ENCODE data around the gene CHMP6.

The CHMP6 gene

DNA sequence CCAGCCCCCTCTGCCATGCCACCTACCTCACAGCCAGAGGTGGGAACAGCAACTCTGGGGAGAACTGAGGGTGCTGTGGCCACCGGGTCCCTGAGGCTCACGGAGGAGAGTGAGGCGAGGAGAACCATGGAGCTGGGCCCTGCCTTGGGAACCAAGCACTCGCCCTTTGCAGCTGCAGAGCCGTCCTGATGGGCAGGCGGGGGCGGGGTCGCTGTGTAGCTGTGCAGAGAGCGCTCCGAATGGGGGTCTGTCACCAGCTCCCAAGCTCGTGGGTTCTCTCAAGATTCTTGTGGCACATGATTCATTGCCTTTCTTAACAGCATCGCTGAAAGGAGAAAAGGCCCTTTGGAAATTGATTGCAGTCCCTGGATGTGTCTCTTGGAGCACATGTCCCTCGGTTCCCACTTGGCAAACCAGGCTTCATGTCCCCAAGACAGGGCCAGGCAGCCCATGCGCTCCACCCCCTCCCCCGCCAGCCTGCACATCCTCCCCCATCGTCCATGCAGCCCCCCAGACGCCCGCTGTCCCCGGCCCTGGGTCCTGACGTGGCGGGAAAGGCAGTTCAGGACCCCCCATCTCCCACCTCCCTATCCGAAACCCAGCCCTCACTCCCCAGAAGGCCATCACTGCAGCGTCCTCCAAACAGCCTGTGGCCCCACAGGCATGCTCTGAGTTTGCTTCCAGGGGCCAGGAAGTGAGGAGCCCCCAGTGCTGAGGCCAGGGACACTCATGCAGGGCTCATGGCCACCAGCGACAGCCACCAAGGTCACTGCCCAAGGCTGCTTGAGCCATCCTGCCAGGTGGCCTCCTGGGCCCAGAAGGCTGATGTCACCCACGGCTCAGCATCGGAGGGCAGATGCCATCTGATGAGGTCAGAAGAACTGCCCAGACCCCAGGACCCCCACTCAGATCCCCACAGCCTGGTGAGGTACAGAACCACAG lies 20.6 kb upstream of the CHMP6 start:
- in situ Hi-C loops (cut with MboI; ENCODE audit: low sequenced_read_pairs) = no loop called here

DNA sequence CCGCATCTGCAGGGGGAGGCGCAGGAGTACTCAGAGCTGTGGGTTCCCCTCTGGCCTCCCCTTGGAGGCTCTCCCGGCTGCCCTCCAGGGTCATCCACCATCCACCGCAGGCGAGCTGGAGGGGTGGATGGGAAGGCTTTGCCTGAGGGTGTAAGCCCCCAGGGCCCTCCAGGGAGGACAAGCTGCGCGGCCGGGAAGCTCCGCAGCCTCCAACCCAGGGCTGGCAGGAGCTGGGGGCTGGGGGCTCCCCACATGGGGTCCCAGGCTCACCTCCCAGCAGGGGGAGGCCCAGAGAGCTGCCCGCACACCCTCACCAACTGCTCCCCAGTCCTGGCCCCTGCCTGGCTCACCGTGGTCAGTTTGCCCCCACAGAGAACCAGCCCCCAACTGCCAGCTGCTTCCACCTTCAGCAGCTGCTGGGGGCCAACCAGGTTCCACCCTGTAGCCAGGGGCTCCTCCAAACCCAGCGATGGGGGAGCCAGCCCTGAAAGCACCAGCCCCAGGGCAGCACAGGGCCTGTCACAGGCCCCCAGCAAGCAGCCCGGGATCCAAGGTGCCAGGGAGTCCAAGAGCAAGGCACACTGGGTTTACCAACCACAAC lies 19.8 kb upstream of the CHMP6 start:
- in situ Hi-C loops (cut with MboI; ENCODE audit: low sequenced_read_pairs) = no loop called here

DNA sequence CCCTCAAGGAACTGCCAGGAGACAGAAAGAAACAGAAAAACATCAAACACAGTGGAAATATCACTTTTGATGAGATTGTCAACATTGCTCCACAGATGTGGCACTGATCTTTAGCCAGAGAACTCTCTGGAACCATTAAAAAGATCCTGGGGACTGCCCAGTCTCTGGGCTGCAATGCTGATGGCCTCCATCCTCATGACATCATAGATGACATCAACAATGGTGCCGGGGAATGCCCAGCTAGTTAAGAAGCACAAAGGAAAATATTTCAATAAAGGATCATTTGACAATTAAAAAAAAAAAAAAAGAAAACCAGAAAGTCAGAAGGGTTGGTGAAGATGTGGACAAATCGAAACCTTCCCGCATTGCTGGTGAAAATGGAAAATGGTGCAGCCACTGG lies 14.9 kb upstream of the CHMP6 start:
- in situ Hi-C loops (cut with MboI; ENCODE audit: low sequenced_read_pairs) = no loop called here

DNA sequence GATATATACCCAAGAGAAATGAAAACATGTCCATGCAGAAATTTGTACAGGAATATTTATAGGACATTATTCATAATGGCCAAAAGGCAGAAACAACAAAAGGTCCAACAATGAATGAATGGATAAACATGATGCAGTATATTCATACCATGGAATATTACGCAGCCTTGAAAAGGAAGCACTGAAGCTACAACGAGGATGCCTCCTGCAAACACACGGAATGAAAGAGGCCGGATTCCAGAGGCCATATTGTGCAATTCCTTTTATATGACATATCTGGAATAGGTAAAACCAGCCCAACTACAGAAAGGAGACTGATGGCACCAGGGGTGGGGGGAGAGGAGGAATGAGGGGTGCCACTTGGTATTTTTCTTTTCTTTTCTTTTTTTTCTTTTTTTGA lies 14.5 kb upstream of the CHMP6 start:
- in situ Hi-C loops (cut with MboI; ENCODE audit: low sequenced_read_pairs) = no loop called here

DNA sequence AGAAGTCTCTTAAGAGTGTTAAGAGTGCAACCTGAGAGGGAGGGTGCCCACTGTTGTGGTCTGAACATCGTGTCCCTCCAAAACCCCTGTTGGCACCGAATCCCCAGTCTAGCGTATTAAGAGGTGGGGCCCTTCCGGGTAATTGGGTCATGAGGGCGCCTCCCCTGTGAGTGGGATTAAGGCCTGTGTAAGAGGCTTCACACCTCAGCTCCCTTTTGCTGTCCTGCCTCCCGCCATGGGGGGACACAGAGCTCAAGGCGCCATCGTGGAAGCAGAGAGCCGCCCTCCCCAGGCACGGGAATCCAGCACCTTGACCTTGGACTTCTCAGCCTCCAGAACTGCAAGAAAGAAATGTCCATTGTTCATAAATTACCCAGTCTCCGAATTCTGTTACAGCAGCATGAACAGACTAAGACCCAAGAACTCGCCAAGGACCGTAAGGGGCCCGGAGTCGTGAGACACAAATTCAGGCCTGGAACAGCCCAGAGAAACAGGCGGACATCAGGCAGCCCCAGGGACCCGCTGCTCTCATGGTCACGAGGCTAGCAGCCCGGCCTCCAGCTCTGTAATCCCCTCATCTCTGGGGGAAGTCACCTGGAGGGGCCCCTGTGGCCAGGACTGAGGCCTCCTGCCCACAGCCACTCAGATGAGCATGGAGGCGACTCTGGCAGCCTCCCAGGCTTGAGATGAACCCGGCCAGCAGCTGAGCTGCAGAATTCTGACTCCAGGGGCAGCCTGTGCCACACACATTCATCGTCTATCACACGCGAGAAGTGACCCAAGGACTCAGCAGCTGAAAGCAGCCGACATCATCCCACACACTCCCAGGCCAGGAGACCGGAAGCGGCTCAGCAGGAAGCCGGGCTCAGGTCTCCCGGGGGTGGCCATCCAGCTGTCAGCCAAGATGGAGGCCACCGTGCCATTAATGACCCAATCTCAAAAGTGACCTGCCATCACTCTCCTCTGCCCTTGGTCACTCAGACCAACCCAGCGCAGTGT lies 12.8 kb upstream of the CHMP6 start:
- in situ Hi-C loops (cut with MboI; ENCODE audit: low sequenced_read_pairs) = no loop called here

DNA sequence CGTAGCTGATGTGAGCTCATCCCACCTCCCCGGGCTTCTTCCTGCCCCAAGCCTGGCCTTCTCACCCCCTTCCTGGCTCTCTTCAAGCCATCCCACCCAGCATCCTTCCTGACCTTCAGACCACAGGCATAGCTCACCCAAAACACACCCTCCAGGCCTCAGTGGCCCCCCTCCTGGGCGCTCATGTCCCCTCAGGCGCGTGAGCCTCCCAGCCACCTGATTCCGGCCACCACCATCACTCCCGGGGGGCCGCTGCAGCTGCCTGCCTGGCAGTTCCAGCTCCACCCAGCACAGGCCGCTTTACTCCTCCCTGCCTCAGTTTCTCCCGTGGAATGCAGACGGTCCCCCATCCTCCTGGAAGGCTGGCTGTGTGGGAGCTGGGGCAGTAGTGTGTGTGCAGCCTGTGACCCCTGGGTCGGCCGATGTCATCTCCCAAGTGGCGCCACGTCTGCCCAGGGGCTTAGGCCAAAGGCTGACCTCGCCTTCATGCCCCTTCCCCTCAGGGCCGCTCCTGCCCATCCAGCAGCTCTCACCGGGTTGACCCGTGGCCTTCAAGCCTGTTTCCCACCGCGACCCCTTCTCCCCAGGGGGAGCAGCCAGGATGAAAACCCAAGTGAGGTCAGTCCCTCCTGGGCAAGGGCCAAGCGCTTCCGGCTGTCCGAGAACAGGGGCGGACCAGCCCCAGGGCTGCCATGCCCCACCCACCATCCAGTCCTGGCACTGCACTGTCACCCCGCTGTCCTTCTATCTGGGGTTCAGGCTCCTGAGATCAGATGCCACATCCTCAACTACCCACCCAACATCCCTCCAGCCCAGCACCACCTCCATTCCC lies 11.9 kb upstream of the CHMP6 start:
- in situ Hi-C loops (cut with MboI; ENCODE audit: low sequenced_read_pairs) = no loop called here

DNA sequence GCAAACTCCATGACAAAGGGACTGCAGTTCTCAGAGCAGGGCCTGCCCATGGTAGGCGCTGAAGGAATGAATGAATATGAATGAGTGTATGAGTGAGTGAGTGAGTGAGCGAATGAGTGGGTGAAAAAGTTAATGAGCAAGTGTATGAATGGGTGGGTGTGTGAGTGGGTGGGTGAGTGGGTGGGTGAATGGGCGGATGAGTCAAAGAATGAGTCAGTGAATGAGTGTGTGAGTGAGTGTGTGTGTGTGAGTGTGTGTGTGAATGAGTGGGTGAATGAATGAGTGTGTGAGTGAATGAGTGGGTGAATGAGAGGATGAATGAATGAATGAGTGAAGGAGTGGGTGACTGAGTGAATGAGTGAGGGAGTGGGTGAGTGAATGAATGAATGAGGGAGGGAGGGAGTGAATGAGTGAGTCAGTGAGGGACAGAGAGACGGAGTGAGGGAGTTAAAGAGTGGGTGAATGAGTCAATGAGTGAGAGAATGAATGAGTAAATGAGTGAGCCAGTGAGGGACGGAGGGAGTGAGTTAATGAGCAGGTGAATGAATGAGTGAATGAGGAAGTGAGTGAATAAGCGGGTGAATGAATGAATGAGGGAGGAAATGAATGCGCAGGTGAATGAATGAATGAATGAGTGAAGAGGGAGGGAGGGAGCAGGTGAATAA lies 11.1 kb upstream of the CHMP6 start:
- in situ Hi-C loops (cut with MboI; ENCODE audit: low sequenced_read_pairs) = no loop called here

DNA sequence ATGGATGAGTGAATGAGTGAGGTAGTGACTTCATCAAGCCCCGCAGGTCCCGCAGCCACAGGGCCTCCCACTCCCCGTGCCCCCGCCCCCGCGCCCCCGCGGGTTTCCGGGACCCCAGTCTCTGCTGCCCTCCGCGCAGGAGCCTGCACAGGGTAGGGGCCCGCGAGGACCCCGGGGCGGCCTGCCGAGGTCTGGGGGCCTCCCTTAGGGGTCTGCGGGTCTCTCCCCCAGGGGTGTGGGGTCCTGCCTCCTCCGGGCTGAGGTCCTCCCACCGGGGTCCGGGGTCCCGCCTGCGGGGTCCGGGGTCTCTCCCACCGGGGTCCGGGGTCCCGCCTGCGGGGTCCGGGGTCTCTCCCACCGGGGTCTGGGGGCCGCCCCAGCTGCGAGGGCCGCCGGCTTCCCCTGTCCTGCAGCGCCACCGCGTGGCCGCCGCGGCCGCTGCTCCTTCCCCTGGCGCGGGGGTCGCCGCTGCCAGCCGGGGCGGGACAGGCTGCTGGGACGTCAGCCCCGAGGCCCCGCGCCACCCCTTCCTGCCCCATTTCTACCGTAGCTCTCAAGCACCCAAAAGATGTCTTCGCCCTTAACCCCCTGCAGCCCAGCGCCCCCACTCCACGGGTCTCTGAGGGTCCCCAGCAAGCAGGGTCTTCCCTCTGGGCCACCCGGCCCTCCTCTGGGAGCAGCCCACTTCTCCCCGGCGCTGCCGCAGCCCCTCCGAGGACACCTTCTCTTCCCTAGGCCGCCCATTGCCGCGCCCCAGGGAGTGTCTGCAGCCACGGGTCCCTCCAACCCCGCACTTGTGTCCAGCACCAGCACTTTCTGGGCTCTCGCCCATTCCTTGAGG lies 10.4 kb upstream of the CHMP6 start:
- in situ Hi-C loops (cut with MboI; ENCODE audit: low sequenced_read_pairs) = no loop called here

DNA sequence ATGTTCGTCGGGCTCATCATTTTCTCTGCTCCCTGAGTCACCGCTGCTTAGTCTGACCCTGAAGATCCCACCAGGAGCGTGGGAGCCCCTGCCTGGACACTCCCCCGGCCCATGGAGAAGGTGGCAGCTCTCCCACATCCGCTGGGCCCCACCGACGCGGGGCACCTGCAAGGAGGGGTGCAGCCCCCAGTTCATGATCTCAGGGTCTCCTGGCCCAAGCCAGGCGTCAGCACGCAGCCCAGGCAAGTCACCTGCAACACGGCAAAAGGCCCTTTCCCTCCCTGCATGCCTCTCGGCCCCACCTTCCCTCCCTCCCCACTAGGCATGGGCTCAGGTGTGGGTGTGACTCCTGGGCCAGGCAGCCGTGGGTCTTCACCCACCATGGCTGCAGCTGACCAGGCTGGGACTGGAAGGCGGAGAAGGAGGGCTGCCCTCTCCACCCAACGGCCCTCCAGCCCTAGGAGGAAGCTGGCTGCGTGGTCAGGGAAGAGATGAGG lies 9.7 kb upstream of the CHMP6 start:
- in situ Hi-C loops (cut with MboI; ENCODE audit: low sequenced_read_pairs) = no loop called here

DNA sequence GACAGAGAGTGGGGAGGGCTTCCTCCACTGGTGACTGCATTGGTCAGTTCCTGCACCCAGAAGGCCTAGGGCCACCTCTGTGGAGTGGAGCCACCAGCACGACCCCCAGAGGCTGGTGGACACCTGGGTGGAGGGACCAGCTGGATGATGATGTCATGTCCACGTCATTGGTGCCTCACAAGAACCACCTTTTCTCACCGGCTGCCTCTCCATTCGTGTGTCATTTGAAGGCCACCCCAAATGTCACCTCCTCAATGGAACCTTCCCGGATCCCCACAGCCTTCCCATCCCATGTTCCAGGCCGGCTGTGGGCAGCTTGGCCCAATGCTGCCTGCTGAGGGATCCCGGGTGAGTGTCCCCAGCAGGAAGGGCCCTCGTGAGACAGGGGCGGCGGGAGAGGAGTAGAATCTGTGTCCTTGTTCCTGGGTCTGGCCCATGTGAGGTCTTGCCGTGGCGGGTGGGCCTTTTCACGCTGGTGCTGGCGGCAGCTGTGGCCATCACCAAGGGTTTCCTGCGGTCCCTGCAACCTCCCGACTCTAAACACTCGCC lies 9.1 kb upstream of the CHMP6 start:
- in situ Hi-C loops (cut with MboI; ENCODE audit: low sequenced_read_pairs) = no loop called here

DNA sequence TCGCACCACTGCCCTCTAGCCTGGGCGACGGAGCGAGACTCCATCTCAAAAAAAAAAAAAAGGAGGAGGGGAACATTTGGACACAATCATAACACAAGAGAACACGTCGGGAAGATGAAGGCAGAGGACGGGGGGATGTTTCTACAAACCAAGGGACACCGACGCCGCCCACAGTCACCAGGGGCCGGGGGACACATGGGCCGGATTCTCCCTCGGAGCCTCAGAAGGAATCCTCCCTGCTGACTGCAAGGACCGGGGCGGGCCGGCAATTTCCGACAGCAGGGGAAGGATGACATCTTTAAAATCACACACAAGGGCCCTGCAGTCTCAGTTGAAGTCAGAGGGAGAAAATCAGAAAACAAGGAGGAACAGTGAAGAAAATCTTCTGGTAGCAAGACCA lies 8.1 kb upstream of the CHMP6 start:
- in situ Hi-C loops (cut with MboI; ENCODE audit: low sequenced_read_pairs) = no loop called here

DNA sequence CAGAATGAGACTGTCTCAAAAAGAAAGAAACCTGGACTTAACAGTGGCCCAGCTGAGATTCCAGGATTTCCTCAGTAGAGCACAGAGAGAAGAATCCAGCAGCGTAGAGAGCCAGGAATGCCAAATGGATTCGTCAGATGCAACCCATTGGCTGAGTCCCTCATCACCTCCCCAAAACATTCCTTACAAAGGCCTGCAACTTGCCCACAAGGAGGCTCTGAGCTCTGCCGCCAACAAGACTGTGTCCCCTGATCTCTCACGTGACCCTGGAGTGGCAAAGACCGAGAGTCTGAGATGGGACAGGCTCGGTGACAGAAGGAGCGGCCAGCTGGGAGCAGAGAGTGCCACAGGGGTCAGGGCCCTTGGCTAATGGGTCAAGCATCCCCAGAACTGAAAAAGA lies 6.9 kb upstream of the CHMP6 start:
- in situ Hi-C loops (cut with MboI; ENCODE audit: low sequenced_read_pairs) = no loop called here

DNA sequence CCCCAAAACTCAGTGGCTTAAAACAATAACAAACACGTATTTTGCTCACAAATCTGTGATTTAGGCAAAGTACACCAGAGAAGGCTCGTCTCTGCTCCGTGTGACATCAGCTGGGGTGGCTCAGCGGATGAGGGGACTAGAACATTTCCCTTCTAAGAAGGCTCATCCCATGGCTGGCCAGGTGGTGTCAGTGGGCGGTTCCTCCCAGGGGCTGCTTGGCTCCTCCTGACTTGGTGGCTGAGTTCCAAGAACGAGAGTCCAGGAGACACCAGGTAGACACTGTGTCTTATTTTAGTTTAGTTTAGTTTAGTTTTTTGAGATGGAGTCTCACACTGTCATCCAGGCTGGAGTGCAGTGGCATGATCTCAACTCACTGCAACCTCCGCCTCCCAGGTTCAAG lies 5.6 kb upstream of the CHMP6 start:
- in situ Hi-C loops (cut with MboI; ENCODE audit: low sequenced_read_pairs) = no loop called here

DNA sequence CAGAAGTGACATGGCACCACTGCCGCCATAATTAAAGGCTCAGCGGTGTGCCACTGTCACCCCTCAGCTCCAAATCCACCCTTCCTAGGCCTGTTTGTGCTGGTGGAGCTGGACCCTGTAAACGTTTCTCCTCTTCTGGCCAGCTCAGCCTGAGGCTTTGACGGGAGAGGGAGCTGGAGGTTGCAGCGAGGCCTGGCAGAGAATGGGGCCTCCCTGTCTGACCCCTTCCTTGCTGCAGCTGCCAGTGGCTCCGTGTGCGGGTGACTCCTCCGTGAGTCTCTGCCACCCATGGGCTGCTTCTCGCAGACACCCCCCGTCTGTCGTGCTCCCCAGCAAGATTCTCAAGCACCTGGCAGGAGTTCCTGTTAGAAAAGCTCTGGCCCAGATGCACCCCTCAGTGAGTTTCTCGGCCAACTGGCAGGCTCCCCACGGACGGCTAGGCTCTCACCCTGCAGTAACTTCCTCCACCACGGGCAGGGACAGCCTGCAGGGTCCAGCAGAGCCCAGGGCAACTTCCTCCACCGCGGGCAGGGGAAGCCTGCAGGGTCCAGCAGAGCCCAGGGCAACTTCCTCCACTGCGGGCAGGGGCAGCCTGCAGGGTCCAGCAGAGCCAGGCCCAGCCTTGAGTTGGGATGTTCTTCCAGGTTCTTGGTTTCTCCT lies 4.7 kb upstream of the CHMP6 start:
- in situ Hi-C loops (cut with MboI; ENCODE audit: low sequenced_read_pairs) = no loop called here

DNA sequence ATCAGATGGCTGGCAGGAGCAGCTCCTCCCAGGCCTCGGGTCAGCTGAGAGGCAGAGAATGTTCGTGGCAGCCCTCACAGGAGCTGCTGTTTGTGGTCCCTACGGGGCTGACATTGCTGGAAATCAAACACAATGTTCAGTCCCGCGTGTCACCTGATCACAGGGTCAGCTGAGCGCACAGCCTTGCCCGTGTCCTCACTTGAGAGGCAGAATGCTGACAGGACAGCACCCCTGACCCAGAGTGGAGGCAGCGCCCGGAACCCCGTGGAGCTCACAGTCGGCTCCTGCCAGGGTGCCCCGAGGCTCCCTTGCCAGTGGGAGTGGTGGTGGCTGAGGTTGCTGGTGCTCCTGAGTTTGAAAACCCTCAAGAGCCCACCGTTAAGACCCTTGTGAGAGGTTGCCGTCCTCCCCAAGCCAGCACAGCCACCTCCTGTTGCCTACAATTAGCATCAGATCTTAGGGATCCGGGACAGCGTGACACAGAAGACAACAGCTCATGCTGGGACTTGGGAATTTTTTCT lies 3.6 kb upstream of the CHMP6 start:
- in situ Hi-C loops (cut with MboI; ENCODE audit: low sequenced_read_pairs) = no loop called here

DNA sequence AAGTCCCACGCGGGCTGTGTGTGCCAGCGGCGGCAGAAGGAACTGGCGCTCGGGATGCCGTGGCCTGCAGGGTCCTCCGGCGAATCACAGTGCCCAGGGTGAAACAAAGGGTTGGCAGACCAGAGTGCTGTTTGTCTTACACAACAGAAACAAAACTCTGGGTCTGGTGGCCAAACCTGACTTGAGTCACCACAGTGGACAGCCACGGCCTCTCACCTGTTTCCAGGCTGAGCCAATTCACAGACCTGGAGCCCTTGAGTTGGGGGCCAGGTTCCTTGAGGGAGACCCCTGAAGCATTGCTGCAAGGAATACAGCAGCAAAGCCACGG lies 2.1 kb upstream of the CHMP6 start:
- in situ Hi-C loops (cut with MboI; ENCODE audit: low sequenced_read_pairs) = no loop called here

DNA sequence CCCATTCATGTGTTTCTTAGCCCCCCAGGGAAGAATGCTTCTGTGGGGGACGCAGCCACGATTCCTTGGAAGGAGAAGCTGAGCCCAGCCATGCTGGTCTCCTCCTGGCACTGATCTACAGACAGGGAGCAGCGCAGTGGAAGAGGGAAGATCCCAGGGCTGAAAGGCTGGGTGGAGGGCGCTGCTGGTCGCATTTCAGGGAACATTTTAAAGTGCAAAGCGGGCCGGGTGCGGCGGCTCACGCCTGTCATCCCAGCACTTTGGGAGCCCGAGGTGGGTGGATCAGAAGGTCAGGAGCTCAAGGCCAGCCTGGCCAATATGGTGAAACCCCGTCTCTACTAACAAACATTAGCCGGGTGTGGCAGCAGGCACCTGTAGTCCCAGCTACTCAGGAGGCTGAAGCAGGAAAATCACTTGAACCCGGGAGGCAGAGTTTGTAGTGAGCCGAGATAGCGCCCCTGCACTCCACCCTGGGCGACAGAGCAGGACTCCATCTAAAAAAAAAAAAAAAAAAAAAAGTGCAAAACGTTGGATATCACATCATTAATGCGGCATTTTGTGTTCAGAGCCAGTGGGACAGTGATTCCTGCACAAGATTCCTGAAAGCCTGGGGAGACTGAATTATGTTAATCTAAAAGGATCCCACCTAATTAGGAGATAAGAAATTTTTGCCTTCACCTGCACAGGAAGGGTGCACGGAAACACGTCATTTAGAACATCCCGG lies 558 bp upstream of the CHMP6 start:
- in situ Hi-C loops (cut with MboI; ENCODE audit: low sequenced_read_pairs) = no loop called here
